ENCODE data around the gene MAP3K14.

GRCh38 chr17:45222289-45222995 lies 94.4 kb downstream of the MAP3K14 start:
- TF ChIP-seq TAF1 (IDR thresholded peaks at IDR 0.05; ENCODE audit: borderline replicate concordance, insufficient read depth, low read length) (no peak), POLR2AphosphoS5 (IDR thresholded peaks at IDR 0.05; ENCODE audit: low read depth, low read length) (no peak)
- TF ChIP-seq, protein P1, sequence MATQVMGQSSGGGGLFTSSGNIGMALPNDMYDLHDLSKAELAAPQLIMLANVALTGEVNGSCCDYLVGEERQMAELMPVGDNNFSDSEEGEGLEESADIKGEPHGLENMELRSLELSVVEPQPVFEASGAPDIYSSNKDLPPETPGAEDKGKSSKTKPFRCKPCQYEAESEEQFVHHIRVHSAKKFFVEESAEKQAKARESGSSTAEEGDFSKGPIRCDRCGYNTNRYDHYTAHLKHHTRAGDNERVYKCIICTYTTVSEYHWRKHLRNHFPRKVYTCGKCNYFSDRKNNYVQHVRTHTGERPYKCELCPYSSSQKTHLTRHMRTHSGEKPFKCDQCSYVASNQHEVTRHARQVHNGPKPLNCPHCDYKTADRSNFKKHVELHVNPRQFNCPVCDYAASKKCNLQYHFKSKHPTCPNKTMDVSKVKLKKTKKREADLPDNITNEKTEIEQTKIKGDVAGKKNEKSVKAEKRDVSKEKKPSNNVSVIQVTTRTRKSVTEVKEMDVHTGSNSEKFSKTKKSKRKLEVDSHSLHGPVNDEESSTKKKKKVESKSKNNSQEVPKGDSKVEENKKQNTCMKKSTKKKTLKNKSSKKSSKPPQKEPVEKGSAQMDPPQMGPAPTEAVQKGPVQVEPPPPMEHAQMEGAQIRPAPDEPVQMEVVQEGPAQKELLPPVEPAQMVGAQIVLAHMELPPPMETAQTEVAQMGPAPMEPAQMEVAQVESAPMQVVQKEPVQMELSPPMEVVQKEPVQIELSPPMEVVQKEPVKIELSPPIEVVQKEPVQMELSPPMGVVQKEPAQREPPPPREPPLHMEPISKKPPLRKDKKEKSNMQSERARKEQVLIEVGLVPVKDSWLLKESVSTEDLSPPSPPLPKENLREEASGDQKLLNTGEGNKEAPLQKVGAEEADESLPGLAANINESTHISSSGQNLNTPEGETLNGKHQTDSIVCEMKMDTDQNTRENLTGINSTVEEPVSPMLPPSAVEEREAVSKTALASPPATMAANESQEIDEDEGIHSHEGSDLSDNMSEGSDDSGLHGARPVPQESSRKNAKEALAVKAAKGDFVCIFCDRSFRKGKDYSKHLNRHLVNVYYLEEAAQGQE (IDR thresholded peaks at IDR 0.05; ENCODE audit: insufficient read depth in 1 of 2, low read depth in 2 of 2, low read length in 2 of 2): no peak

All from PFSK-1 (cell line).